ENCODE measurements around the gene C18orf63.

C18orf63 gene

GRCh38 chr18:74395648-74396154 lies 80.1 kb downstream of the C18orf63 start:
- TF ChIP-seq CTCF (IDR thresholded peaks at IDR 0.05) = no peak

- TF ChIP-seq CTCF (IDR thresholded peaks at IDR 0.05) = no peak
Observed at GRCh38 chr18:74396171-74397169, 80.8 kb downstream of the C18orf63 start.

GRCh38 chr18:74397572-74397971 lies 81.9 kb downstream of the C18orf63 start:
- no peak for TF ChIP-seq CTCF (IDR thresholded peaks at IDR 0.05)

GRCh38 chr18:74399091-74399887 lies 83.7 kb downstream of the C18orf63 start:
- no peak for TF ChIP-seq CTCF (IDR thresholded peaks at IDR 0.05)

- TF ChIP-seq CTCF (IDR thresholded peaks at IDR 0.05) = no peak
Observed at GRCh38 chr18:74400813-74401212, 85.2 kb downstream of the C18orf63 start.

GRCh38 chr18:74402806-74403433 lies 87.3 kb downstream of the C18orf63 start:
- TF ChIP-seq CTCF (IDR thresholded peaks at IDR 0.05) = no peak

- no peak for TF ChIP-seq CTCF (IDR thresholded peaks at IDR 0.05)
Observed at GRCh38 chr18:74407888-74408287, 92.2 kb downstream of the C18orf63 start.
